Fibroblast of the aortic adventitia (primary cell): ENCODE results near the gene FBXL13. TPM values are rescaled to one million over a fixed set of nuclear protein-coding genes. Genes with fewer than 3 reads are reported as not detected.

Experiments used
- DNase-seq: peaks from one replicate; pipeline ENCODE4 v3.0.0-alpha.2; 2010; ENCODE audit warnings: low read depth
- H3K4me3 ChIP-seq: 2 replicates; pipeline ENCODE4 v1.5.1; 2011; ENCODE audit warnings: low read depth, mild to moderate bottlenecking, control low read depth, low read length, moderate library complexity
- total RNA-seq: library from RNA; depleted of rRNA; stranded (reverse); fragments of >200 nt; gene quantifications from 2 replicates; pipeline ENCODE4 v1.2.3, GENCODE V29; 2012; ENCODE audit warnings: low replicate concordance
- TF ChIP-seq, protein P1 (sequence below): IDR thresholded peaks from 2 replicates; pipeline ENCODE4 v1.5.1; 2011; ENCODE audit warnings: mild to moderate bottlenecking, low read length, control low read depth, inconsistent platforms; ENCODE audit not compliant: insufficient read depth

The FBXL13 gene
- total RNA-seq, 1 donor, result 3.4 TPM

DNA sequence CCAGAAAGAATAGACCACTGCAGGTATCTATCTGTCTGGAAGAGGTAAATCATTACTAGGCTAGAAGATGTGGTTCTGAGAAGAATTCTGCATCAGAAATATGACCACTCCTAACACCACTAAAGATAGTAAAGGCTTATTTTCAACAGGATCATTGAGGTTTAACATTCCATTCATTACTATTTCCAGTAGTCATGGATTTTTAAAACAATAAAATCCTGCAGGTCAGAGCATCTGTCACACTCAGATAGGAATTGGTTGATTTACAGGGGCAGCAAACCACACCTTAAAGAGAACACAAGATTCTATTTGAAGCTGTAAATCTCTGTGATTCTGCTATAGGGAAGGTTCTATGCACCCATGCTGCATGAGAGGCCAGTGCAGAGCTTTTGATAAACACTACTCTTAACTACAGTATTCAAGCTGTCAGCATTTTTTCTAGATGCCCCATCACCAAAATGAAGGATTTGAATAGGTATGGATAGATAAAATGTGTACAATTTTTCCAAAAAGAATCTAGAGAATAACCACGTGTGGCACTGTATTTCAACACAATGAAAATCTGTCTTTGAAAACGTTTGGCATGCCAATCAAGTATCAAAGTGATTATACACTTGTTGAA is 147.2 kb downstream of the FBXL13 start:
- peak; percentile 58 for DNase-seq
- TF ChIP-seq, protein P1, sequence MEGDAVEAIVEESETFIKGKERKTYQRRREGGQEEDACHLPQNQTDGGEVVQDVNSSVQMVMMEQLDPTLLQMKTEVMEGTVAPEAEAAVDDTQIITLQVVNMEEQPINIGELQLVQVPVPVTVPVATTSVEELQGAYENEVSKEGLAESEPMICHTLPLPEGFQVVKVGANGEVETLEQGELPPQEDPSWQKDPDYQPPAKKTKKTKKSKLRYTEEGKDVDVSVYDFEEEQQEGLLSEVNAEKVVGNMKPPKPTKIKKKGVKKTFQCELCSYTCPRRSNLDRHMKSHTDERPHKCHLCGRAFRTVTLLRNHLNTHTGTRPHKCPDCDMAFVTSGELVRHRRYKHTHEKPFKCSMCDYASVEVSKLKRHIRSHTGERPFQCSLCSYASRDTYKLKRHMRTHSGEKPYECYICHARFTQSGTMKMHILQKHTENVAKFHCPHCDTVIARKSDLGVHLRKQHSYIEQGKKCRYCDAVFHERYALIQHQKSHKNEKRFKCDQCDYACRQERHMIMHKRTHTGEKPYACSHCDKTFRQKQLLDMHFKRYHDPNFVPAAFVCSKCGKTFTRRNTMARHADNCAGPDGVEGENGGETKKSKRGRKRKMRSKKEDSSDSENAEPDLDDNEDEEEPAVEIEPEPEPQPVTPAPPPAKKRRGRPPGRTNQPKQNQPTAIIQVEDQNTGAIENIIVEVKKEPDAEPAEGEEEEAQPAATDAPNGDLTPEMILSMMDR, result no peak
- H3K4me3 ChIP-seq, result no peak overlapping the region

DNA sequence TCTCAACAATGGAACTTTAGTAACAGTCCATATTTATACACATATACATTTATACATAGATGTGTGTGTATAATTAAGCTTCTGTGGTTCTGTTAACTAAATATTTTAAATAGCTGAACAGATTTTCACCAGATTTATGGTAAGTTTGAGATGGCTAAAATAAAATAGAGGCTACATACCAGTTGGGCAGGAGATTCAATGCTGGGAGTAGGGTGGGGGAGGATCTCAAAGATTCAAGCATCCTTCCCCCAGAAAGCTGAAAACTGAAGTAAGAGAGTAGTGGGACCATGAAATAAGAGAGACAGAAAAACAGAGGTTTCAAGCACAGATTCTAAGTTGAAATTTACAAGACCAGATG is 147.8 kb downstream of the FBXL13 start:
- no peak for DNase-seq
- TF ChIP-seq, protein P1, result no peak
- no peak overlapping the region for H3K4me3 ChIP-seq

DNA sequence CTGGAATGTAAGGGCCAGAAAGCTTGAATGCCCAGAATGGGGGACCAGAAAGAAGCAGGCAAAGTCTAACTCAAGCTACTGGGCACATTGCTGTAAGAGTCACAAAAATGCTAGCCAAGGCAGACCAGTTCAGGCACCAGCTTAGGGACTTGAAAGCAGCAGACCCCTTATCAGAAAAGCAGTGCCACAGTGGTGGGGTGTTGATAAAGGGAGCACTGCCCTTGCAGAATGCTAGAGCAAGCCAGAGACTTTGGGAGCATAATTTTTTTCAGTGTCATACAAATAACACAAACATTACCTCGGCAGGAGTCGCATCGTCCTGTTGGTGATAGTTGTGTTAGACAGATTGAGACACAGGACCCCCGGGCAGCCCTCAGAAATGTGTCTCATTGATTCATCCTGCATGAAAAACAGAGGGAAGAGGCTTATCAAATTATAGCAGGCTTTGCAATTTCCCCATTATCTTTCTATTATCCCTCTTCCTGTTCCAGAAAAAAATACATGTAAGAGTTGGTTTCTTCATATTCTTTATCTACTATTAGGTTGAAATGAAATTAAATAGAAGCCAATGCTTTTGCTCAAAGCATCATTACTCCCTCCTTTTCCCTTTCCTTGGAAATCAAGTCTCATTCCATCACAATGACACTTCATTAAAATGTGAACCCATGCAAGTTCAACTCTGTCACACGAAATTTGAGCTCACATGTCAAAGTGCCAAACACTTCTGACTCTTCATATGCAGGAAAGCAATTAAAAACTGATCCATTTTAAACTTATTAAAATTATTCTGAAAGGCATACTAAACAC is 148.4 kb downstream of the FBXL13 start:
- TF ChIP-seq, protein P1, result no peak
- peak; percentile 63 for DNase-seq
- H3K4me3 ChIP-seq, result no peak overlapping the region

DNA sequence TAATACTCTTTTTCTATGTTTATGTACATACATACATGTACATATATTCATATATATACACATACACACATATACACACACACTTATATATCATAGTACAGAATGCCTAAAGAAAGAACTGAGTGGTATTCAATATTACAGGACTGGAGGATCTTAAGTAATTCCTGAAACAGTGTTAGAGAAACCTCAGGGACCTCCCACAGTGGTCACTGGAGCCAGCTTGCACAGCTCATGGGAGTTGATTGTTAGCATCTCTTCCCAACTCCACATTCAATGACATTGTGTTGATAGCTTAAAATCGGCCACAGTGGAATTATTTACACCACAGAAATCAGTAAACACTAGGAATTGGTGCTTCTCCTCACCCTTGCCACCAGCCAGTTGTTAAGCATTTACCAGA is 155.8 kb downstream of the FBXL13 start:
- DNase-seq, result peak; percentile 36
- TF ChIP-seq, protein P1, result no peak
- no peak overlapping the region for H3K4me3 ChIP-seq

DNA sequence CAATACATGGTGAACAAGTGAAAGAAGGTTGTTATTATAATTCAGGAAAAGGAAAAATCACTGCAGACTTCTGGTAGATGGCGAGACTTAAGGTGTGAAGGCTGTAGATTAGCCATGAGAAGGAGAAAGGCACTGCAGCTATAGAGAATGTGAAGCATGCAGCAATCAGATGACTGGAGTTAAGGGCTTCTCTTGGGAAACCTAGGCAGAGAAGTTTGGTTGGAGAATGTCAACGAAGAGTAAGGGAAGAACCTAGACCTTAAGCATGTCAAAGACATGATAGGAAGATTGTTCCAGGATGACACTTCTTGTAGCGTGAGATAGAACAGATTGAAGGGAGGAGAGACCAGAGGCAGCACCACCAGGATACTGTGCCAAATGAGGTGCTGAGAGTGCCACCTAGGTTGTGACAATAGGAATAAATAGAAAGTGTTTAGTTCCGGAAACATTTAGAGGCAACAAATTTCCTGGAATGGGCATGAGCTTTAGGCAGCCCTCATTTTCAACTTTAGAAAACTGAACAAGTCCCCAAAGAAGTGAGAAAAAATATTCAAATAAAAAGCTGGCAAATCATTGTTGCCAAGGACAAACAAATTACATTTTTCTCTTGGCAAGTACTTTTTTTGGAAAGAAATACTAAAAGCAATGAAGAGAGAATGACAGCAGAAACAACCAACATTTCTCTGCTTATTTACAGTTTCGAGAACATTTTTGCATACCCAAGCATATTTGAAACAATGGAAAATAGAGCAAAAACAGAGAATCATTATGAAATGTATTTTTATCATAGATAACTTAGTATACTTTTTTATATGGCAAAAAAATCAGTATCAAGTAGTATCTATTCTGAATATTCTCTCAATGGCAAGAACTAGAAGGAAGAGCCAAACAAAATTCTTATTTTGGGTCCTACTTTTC is 156.9 kb downstream of the FBXL13 start:
- H3K4me3 ChIP-seq, result no peak overlapping the region
- DNase-seq, result peak; percentile 32
- TF ChIP-seq, protein P1, result no peak

DNA sequence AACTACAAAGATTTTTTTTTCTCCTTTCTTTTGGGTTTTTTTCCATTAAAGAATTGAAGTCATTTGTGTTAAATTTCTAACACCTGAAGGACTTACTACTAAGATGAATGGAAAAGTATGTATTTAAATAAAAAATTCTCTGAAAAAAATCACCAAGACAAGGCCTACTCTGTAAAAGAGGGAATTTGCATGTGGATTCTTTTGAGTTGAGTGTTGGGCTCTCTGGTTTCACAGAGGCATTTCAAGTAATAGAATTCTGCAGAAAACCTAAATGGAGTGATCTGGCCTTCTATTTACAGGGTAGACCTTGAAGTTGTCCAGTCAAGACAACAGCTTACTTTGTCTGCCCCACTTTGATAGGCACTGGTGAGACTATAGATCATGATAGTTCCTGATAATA is 157.7 kb downstream of the FBXL13 start:
- DNase-seq, result peak; percentile 59
- TF ChIP-seq, protein P1, result no peak
- H3K4me3 ChIP-seq, result no peak overlapping the region
